Naive thymus-derived CD4-positive, alpha-beta T cell (primary cell): Measurements from ENCODE around the gene TMEM183A. TPM values are rescaled to one million over a fixed set of nuclear protein-coding genes. Genes with fewer than 3 reads are reported as not detected.

Experiments
- ATAC-seq: fragments of 150-1000 bp; cut with Tn5 transposase; 2 replicates; pipeline ENCODE4 v1.10.0; 2021; ENCODE audit warnings: mild to moderate bottlenecking, moderate library complexity
- CTCF ChIA-PET: fragments of 350-600 bp; sonication (Branson Sonifier 250); formaldehyde crosslinking; loops from one replicate; lab custom pipeline; 2021; ENCODE audit warnings: antibody characterized with exemption; lab: Charles Lee
- POLR2A ChIA-PET: fragments of 350-600 bp; sonication (Branson Sonifier 250); formaldehyde crosslinking; loops from one replicate; lab custom pipeline; 2021; ENCODE audit warnings: antibody characterized with exemption, inconsistent platforms; lab: Charles Lee
- DNase-seq, 9 donors: peaks; one replicate each; pipeline versions ENCODE4 v3.0.0 to v3.0.0-alpha.2; 2020 to 2022; ENCODE audit warnings: mixed read lengths in 1 of 9
- H3K27ac ChIP-seq: one replicate; pipeline ENCODE4 v1.7.0; 2013; ENCODE audit warnings: mild to moderate bottlenecking, low read depth, low read length, moderate library complexity
- H3K27me3 ChIP-seq, 2 donors: one replicate each; pipeline ENCODE4 v1.7.0; 2013; ENCODE audit warnings: low read length in 2 of 2, mild to moderate bottlenecking in 2 of 2, moderate library complexity in 2 of 2; ENCODE audit not compliant: control insufficient read depth in 2 of 2, insufficient read depth in 2 of 2
- H3K36me3 ChIP-seq, 3 experiments: 1 replicate in 2 of 3; 2 replicates in 1 of 3; pipeline ENCODE4 v1.7.0; 2013; ENCODE audit warnings: low read length in 3 of 3, mild to moderate bottlenecking in 3 of 3, moderate library complexity in 1 of 3; ENCODE audit not compliant: insufficient read depth in 3 of 3, control insufficient read depth in 2 of 3
- H3K4me1 ChIP-seq, 2 donors: one replicate each; pipeline ENCODE4 v1.7.0; 2013; ENCODE audit warnings: low read length in 2 of 2, mild to moderate bottlenecking in 2 of 2, moderate library complexity in 1 of 2; ENCODE audit not compliant: control insufficient read depth in 2 of 2, insufficient read depth in 2 of 2
- H3K4me3 ChIP-seq: 2 replicates; pipeline ENCODE4 v1.7.0; 2013; ENCODE audit warnings: mild to moderate bottlenecking, low read length
- H3K9me3 ChIP-seq, 3 experiments: 1 replicate in 2 of 3; 2 replicates in 1 of 3; pipeline ENCODE4 v1.7.0; 2013; ENCODE audit warnings: low read length in 3 of 3; ENCODE audit not compliant: control insufficient read depth in 2 of 3
- H3K27ac Mint-ChIP-seq, 9 donors: one replicate each; pipeline ENCODE4 v1.8.0; 2020 to 2022; ENCODE audit warnings: mixed read lengths in 9 of 9, mild to moderate bottlenecking in 8 of 9, moderate library complexity in 5 of 9, inconsistent platforms in 2 of 9
- H3K27me3 Mint-ChIP-seq, 5 donors: one replicate each; pipeline ENCODE4 v1.8.0; 2021 to 2022; ENCODE audit warnings: mixed read lengths in 5 of 5, mild to moderate bottlenecking in 1 of 5
- H3K36me3 Mint-ChIP-seq, 5 donors: one replicate each; pipeline ENCODE4 v1.8.0; 2020 to 2022; ENCODE audit warnings: mixed read lengths in 5 of 5, mild to moderate bottlenecking in 3 of 5, inconsistent platforms in 1 of 5
- H3K4me1 Mint-ChIP-seq, 7 donors: one replicate each; pipeline ENCODE4 v1.8.0; 2020 to 2022; ENCODE audit warnings: mixed read lengths in 7 of 7, mild to moderate bottlenecking in 3 of 7, inconsistent platforms in 1 of 7
- H3K4me3 Mint-ChIP-seq, 10 donors: one replicate each; pipeline ENCODE4 v1.8.0; 2020 to 2022; ENCODE audit warnings: mild to moderate bottlenecking in 10 of 10, mixed read lengths in 10 of 10, moderate library complexity in 6 of 10, inconsistent platforms in 2 of 10
- H3K9me3 Mint-ChIP-seq, 11 donors: one replicate each; pipeline ENCODE4 v1.8.0; 2020 to 2022; ENCODE audit warnings: mixed read lengths in 11 of 11, mild to moderate bottlenecking in 4 of 11, inconsistent platforms in 1 of 11, moderate library complexity in 1 of 11
- intact Hi-C, 2 donors: fragments of 100-400 bp; cut with micrococcal nuclease; formaldehyde crosslinking; loops; one replicate each; pipeline ENCODE4 v1.15.1; 2023
- polyA plus RNA-seq, 2 donors: library from polyadenylated mRNA; unstranded; fragments of 300-500 nt; fragmentation: Illumina TruSeq; gene quantifications; one replicate each; pipeline ENCODE4 v1.2.3, GENCODE V29; 2021
- total RNA-seq, 6 experiments: library from RNA in 5 of 6; stranded (reverse) in 5 of 6; gene quantifications; 1 replicate in 5 of 6; 2 replicates in 1 of 6; pipeline ENCODE4 v1.2.3 and lab custom pipeline; 2021 to 2026

The TMEM183A gene
- total and polyA plus RNA-seq, 7 experiments from 2014 or later: 42.5 to 134 (median 73.0) TPM

- Mint-ChIP-seq H3K27ac (no peak overlapping the region), H3K4me1 (peaks cover 0 to 3% (median 0%) of the 10 kb centered on the region in 7 donors), H3K9me3 (no peaks in the 10 kb centered on the region), H3K4me3 (no peak overlapping the region), H3K27me3 (peaks cover 0 to 31% (median 7%) of the 10 kb centered on the region in 5 donors), H3K36me3 (peaks cover 0 to 11% (median 0%) of the 10 kb centered on the region in 5 donors)
- Histone ChIP-seq H3K4me3 (no peak overlapping the region), H3K9me3 (no peaks in the 10 kb centered on the region), H3K4me1 (no peaks in the 10 kb centered on the region), H3K27me3 (no peaks in the 10 kb centered on the region), H3K27ac (no peak overlapping the region), H3K36me3 (no peaks in the 10 kb centered on the region)
- intact Hi-C loops: no loop called here
- ChIA-PET CTCF (interaction anchor here (2.0 kb wide), 1 partner anchor 16 kb away, joined by 5 read pairs; no protein-coding TSS in a partner anchor), POLR2A (no interaction called here)
- DNase-seq (no peak), ATAC-seq (no peak)
These were observed 48.1 kb downstream of the TMEM183A start for GRCh38 chr1:203055161-203055799.

- peaks cover 0 to 27% (median 5%) of the 10 kb centered on the region in 5 donors for H3K27me3 Mint-ChIP-seq
- no peaks in the 10 kb centered on the region for H3K4me1 ChIP-seq
- POLR2A ChIA-PET: no interaction called here
- no peak overlapping the region for H3K4me3 Mint-ChIP-seq
- ATAC-seq: no peak
- peaks cover 0 to 11% (median 0%) of the 10 kb centered on the region in 5 donors for H3K36me3 Mint-ChIP-seq
- no peaks in the 10 kb centered on the region for H3K36me3 ChIP-seq
- no peaks in the 10 kb centered on the region for H3K9me3 Mint-ChIP-seq
- no peak overlapping the region for H3K27ac Mint-ChIP-seq
- CTCF ChIA-PET: no interaction called here
- no peak for DNase-seq
- no peaks in the 10 kb centered on the region for H3K9me3 ChIP-seq
- intact Hi-C loops: no loop called here
- H3K4me3 ChIP-seq: no peak overlapping the region
- no peak overlapping the region for H3K27ac ChIP-seq
- peaks cover 0 to 3% (median 0%) of the 10 kb centered on the region in 7 donors for H3K4me1 Mint-ChIP-seq
- H3K27me3 ChIP-seq: no peaks in the 10 kb centered on the region
These were observed 48.8 kb downstream of the TMEM183A start for GRCh38 chr1:203056012-203056411.

GRCh38 chr1:203056516-203056915 lies 49.3 kb downstream of the TMEM183A start:
- ATAC-seq (no peak), DNase-seq (no peak)
- H3K4me3 Mint-ChIP-seq: no peak overlapping the region
- peaks cover 0 to 8% (median 0%) of the 10 kb centered on the region in 5 donors for H3K36me3 Mint-ChIP-seq
- ChIA-PET CTCF (no interaction called here), POLR2A (no interaction called here)
- Histone ChIP-seq H3K27ac (no peak overlapping the region), H3K4me1 (no peaks in the 10 kb centered on the region), H3K4me3 (no peak overlapping the region), H3K9me3 (no peaks in the 10 kb centered on the region), H3K27me3 (no peaks in the 10 kb centered on the region), H3K36me3 (no peaks in the 10 kb centered on the region)
- intact Hi-C loops: no loop called here
- no peaks in the 10 kb centered on the region for H3K9me3 Mint-ChIP-seq
- H3K27me3 Mint-ChIP-seq: peaks cover 0 to 24% (median under 1%) of the 10 kb centered on the region in 5 donors
- peaks cover 0 to 3% (median 0%) of the 10 kb centered on the region in 7 donors for H3K4me1 Mint-ChIP-seq
- H3K27ac Mint-ChIP-seq: no peak overlapping the region

GRCh38 chr1:203057911-203058675 lies 50.9 kb downstream of the TMEM183A start:
- Mint-ChIP-seq H3K4me3 (no peak overlapping the region), H3K4me1 (peaks cover 0 to 4% (median 0%) of the 10 kb centered on the region in 7 donors), H3K36me3 (peaks cover 0 to 10% (median 0%) of the 10 kb centered on the region in 5 donors), H3K27me3 (peaks cover 0 to 20% (median 0%) of the 10 kb centered on the region in 5 donors), H3K27ac (no peak overlapping the region), H3K9me3 (no peaks in the 10 kb centered on the region)
- H3K9me3 ChIP-seq: no peaks in the 10 kb centered on the region
- no peak overlapping the region for H3K27ac ChIP-seq
- CTCF ChIA-PET: interaction anchor here (0.7 to 1.5 kb wide), 2 partner anchors 10 to 737 kb away, joined by 3 read pairs; no protein-coding TSS in a partner anchor
- H3K4me1 ChIP-seq: no peaks in the 10 kb centered on the region
- no peaks in the 10 kb centered on the region for H3K27me3 ChIP-seq
- no peaks in the 10 kb centered on the region for H3K36me3 ChIP-seq
- DNase-seq: no peak
- peak; percentile 50 for ATAC-seq
- intact Hi-C loops: no loop called here
- no peak overlapping the region for H3K4me3 ChIP-seq
- POLR2A ChIA-PET: no interaction called here

GRCh38 chr1:203058676-203058935 lies 51.4 kb downstream of the TMEM183A start:
- ATAC-seq (peak; percentile 53), DNase-seq (no peak)

GRCh38 chr1:203059485-203059884 lies 52.3 kb downstream of the TMEM183A start:
- DNase-seq (no peak), ATAC-seq (peak; percentile 32)
- Mint-ChIP-seq H3K4me1 (peaks cover 0 to 8% (median 0%) of the 10 kb centered on the region in 7 donors), H3K27ac (no peak overlapping the region), H3K27me3 (peaks cover 0 to 20% (median 0%) of the 10 kb centered on the region in 5 donors), H3K9me3 (no peaks in the 10 kb centered on the region), H3K4me3 (no peak overlapping the region), H3K36me3 (peaks cover 0 to 13% (median 0%) of the 10 kb centered on the region in 5 donors)
- Histone ChIP-seq H3K27ac (no peak overlapping the region), H3K27me3 (no peaks in the 10 kb centered on the region), H3K9me3 (no peaks in the 10 kb centered on the region), H3K4me1 (no peaks in the 10 kb centered on the region), H3K36me3 (no peaks in the 10 kb centered on the region), H3K4me3 (no peak overlapping the region)
- intact Hi-C loops: no loop called here
- ChIA-PET CTCF (no interaction called here), POLR2A (no interaction called here)

More at GRCh38 chr1:203058676-203058935, 51.4 kb downstream of the TMEM183A start:
- CTCF ChIA-PET: interaction anchor here (1.5 kb wide), 1 partner anchor 9 kb away, joined by 3 read pairs; no protein-coding TSS in a partner anchor
- no peaks in the 10 kb centered on the region for H3K4me1 ChIP-seq
- no peaks in the 10 kb centered on the region for H3K9me3 ChIP-seq
- no peak overlapping the region for H3K4me3 ChIP-seq
- Mint-ChIP-seq H3K27ac (no peak overlapping the region), H3K4me1 (peaks cover 0 to 8% (median 0%) of the 10 kb centered on the region in 7 donors), H3K4me3 (no peak overlapping the region), H3K9me3 (no peaks in the 10 kb centered on the region), H3K36me3 (peaks cover 0 to 10% (median 0%) of the 10 kb centered on the region in 5 donors), H3K27me3 (peaks cover 0 to 20% (median 0%) of the 10 kb centered on the region in 5 donors)
- H3K27ac ChIP-seq: no peak overlapping the region
- H3K36me3 ChIP-seq: no peaks in the 10 kb centered on the region
- no peaks in the 10 kb centered on the region for H3K27me3 ChIP-seq
- POLR2A ChIA-PET: no interaction called here
- intact Hi-C loops: no loop called here
